ENCODE results near the gene EBF3. TPM values are rescaled to one million over a fixed set of nuclear protein-coding genes. Genes with fewer than 3 reads are reported as not detected.

The EBF3 gene
- total RNA-seq, 1 experiment from 2014 or later = 0.12 TPM

DNA sequence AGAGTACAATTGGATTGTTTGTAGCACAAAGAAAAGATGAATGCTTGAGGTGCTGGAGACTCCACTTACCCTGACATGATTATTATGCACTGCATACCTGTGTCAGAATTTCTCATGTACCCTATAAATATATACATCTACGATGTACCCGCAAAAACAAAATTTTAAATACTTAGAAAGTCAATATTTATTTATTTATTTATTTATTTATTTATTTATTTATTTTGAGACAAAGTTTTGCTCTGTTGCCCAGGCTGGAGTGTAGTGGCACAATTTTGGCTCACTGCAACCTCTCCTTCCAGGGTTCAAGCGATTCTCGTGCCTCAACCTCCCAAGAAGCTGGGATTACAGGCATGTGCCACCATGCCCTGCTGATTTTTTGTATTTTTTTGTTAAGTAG is 35.1 kb upstream of the EBF3 start:
- Histone ChIP-seq H3K27ac (ENCODE audit: low read depth, low read length) (no peak overlapping the region), H3K4me2 (ENCODE audit: low read length) (no peak overlapping the region), H3K36me3 (ENCODE audit: control insufficient read depth in 1 of 2, insufficient read depth in 2 of 2, low read length in 2 of 2) (no peaks in the 10 kb centered on the region), H3K9me3 (ENCODE audit: control insufficient read depth in 1 of 2, insufficient read depth in 1 of 2, low read depth in 1 of 2, low read length in 2 of 2) (no peaks in the 10 kb centered on the region), H3K4me1 (ENCODE audit: control insufficient read depth in 1 of 2, insufficient read depth in 2 of 2, low read length in 2 of 2) (no peaks in the 10 kb centered on the region), H2AFZ (ENCODE audit: low read depth, low read length, poor library complexity, severe bottlenecking) (no peak overlapping the region), H3K79me2 (ENCODE audit: insufficient read depth, low read length) (no peaks in the 10 kb centered on the region), H4K20me1 (ENCODE audit: insufficient read depth) (no peaks in the 10 kb centered on the region), H3K27me3 (ENCODE audit: insufficient read depth, low read length) (no peaks in the 10 kb centered on the region), H3K9me2 (ENCODE audit: insufficient read depth) (no peaks in the 10 kb centered on the region), H3K4me3 (replicated peaks in 1 of 2; ENCODE audit: low read depth in 1 of 2, low read length in 2 of 2) (no peak overlapping the region), H3K9ac (ENCODE audit: low read length) (no peak overlapping the region)
- ChIA-PET POLR2A (no interaction called here), RAD21 (ENCODE audit: low non-redundant PET in 1 of 2, low total read pairs in 2 of 2, uncharacterized antibody in 2 of 2, unreplicated experiment in 2 of 2) (no interaction called here), CTCF (no interaction called here)
- ATAC-seq (no peak), DNase-seq (ENCODE audit: low read depth, low spot score) (no peak)
- intact Hi-C loops (cut with micrococcal nuclease) = no loop called here
- no TSS peak for BruUV-seq (replicated peaks)
- TF ChIP-seq, protein P1, sequence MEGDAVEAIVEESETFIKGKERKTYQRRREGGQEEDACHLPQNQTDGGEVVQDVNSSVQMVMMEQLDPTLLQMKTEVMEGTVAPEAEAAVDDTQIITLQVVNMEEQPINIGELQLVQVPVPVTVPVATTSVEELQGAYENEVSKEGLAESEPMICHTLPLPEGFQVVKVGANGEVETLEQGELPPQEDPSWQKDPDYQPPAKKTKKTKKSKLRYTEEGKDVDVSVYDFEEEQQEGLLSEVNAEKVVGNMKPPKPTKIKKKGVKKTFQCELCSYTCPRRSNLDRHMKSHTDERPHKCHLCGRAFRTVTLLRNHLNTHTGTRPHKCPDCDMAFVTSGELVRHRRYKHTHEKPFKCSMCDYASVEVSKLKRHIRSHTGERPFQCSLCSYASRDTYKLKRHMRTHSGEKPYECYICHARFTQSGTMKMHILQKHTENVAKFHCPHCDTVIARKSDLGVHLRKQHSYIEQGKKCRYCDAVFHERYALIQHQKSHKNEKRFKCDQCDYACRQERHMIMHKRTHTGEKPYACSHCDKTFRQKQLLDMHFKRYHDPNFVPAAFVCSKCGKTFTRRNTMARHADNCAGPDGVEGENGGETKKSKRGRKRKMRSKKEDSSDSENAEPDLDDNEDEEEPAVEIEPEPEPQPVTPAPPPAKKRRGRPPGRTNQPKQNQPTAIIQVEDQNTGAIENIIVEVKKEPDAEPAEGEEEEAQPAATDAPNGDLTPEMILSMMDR (IDR thresholded peaks at IDR 0.05 in 2 of 3, conservative IDR thresholded peaks at IDR 0.05 in 1 of 3; ENCODE audit: borderline replicate concordance in 1 of 3, insufficient read depth in 1 of 3, low read depth in 2 of 3, low read length in 2 of 3) = no peak
- TF ChIP-seq YY1 (IDR thresholded peaks at IDR 0.05; ENCODE audit: extremely low read depth, insufficient replicate concordance, low read depth, low read length) (no peak), EZH2phosphoT487 (IDR thresholded peaks at IDR 0.05; ENCODE audit: borderline replicate concordance) (no peak), SRF (IDR thresholded peaks at IDR 0.05; ENCODE audit: low read depth) (no peak), CEBPB (IDR thresholded peaks at IDR 0.05; ENCODE audit: low read depth) (no peak), ZFX (IDR thresholded peaks at IDR 0.05) (no peak), CBX3 (IDR thresholded peaks at IDR 0.05; ENCODE audit: low read depth) (no peak), FOSL1 (IDR thresholded peaks at IDR 0.05; ENCODE audit: low read depth) (no peak), EGR1 (IDR thresholded peaks at IDR 0.05; ENCODE audit: low read depth) (no peak), RAD21 (IDR thresholded peaks at IDR 0.05; ENCODE audit: low read depth) (no peak), ELF1 (IDR thresholded peaks at IDR 0.05; ENCODE audit: borderline replicate concordance, low read depth) (no peak), POLR2AphosphoS5 (IDR thresholded peaks at IDR 0.05; ENCODE audit: low read depth, low read length) (no peak)
- TF ChIP-seq, protein P2, sequence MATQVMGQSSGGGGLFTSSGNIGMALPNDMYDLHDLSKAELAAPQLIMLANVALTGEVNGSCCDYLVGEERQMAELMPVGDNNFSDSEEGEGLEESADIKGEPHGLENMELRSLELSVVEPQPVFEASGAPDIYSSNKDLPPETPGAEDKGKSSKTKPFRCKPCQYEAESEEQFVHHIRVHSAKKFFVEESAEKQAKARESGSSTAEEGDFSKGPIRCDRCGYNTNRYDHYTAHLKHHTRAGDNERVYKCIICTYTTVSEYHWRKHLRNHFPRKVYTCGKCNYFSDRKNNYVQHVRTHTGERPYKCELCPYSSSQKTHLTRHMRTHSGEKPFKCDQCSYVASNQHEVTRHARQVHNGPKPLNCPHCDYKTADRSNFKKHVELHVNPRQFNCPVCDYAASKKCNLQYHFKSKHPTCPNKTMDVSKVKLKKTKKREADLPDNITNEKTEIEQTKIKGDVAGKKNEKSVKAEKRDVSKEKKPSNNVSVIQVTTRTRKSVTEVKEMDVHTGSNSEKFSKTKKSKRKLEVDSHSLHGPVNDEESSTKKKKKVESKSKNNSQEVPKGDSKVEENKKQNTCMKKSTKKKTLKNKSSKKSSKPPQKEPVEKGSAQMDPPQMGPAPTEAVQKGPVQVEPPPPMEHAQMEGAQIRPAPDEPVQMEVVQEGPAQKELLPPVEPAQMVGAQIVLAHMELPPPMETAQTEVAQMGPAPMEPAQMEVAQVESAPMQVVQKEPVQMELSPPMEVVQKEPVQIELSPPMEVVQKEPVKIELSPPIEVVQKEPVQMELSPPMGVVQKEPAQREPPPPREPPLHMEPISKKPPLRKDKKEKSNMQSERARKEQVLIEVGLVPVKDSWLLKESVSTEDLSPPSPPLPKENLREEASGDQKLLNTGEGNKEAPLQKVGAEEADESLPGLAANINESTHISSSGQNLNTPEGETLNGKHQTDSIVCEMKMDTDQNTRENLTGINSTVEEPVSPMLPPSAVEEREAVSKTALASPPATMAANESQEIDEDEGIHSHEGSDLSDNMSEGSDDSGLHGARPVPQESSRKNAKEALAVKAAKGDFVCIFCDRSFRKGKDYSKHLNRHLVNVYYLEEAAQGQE (IDR thresholded peaks at IDR 0.05; ENCODE audit: low read depth) = no peak
- TF ChIP-seq, protein P3, sequence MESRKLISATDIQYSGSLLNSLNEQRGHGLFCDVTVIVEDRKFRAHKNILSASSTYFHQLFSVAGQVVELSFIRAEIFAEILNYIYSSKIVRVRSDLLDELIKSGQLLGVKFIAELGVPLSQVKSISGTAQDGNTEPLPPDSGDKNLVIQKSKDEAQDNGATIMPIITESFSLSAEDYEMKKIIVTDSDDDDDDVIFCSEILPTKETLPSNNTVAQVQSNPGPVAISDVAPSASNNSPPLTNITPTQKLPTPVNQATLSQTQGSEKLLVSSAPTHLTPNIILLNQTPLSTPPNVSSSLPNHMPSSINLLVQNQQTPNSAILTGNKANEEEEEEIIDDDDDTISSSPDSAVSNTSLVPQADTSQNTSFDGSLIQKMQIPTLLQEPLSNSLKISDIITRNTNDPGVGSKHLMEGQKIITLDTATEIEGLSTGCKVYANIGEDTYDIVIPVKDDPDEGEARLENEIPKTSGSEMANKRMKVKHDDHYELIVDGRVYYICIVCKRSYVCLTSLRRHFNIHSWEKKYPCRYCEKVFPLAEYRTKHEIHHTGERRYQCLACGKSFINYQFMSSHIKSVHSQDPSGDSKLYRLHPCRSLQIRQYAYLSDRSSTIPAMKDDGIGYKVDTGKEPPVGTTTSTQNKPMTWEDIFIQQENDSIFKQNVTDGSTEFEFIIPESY (IDR thresholded peaks at IDR 0.05; ENCODE audit: extremely low read depth, insufficient replicate concordance, low read length) = no peak

All from HCT116 (cell line).